ENCODE data around the gene IPO8. TPM values are rescaled to one million over a fixed set of nuclear protein-coding genes. Genes with fewer than 3 reads are reported as not detected.

Gene IPO8
- total RNA-seq = 10 to 100 TPM; 50.8 to 52.2 TPM

DNA sequence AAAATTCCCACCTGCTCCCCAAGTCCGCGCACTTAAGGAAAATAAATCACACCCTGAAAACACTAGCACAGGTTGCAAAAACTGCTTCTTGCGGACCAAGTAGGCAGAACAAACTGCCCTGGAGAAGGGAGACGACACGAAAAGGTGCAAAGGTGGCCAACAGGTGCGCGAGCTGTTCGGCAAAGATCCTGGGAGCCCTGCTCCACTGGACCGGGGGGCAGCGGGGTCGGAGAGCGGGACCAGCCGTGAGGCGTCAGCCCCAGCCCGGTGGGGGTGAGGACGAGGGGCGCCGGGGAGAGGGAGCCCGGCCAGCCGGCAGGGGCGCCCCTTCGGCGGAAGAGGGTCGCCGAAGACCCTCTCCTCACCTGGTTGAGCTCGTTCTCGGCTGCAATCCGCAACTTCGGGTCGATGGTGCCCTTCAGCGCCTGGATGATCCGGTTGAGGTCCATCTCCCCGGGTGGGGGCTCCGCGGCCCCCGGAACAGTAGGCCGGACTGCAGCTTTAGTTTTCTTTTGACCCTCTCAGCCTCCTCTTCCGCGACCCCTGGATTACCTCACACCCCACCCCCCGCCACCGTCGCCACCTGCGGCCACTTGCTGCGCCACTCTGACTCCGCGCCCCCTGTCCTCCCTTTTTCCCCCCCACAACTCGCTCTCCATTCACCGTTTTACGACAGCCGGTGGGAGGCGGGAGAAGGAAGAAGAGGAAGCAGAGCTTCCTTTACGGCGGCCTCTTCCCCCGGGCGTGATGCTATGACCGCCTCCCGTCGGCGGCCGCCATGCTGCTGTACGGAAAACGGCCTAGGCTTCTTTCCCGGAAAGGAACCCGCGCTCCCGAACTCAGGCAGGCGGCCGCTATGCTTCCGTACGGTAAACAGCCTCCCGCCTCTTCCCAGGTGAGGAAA, at the start of gene IPO8:
IPO8 (minus strand) TSS at position 671 of the 904 bp plus-strand sequence; CDS start at position 449, 222 bp downstream.
- ChIA-PET CTCF (interaction anchor here (0.7 to 4.6 kb wide), 13 partner anchors 10 to 1631 kb away, joined by 3 to 19 read pairs (median 4); no protein-coding TSS in a partner anchor), POLR2A (interaction anchor here (0.7 to 2.1 kb wide), 5 partner anchors 10 to 84 kb away, joined by 3 to 21 read pairs (median 5); partner anchors contain the start of gene CAPRIN2)
- H3K27me3 Mint-ChIP-seq (ENCODE audit: low read depth) = peaks cover 11% of the 10 kb centered on the region
- no peaks in the 10 kb centered on the region for H3K9me3 Mint-ChIP-seq (ENCODE audit: insufficient read depth)
- DNase-seq = peak; percentile 87
- H3K4me1 Mint-ChIP-seq (ENCODE audit: low read depth) = peaks cover 31% of the 10 kb centered on the region
- no peaks in the 10 kb centered on the region for H3K36me3 Mint-ChIP-seq (ENCODE audit: low read depth)
- peak; percentile 92 for ATAC-seq
- H3K4me3 Mint-ChIP-seq = peak within 1 kb of the TSS; percentile 92
- H3K27ac Mint-ChIP-seq = peak within 1 kb of the TSS; percentile 91

DNA sequence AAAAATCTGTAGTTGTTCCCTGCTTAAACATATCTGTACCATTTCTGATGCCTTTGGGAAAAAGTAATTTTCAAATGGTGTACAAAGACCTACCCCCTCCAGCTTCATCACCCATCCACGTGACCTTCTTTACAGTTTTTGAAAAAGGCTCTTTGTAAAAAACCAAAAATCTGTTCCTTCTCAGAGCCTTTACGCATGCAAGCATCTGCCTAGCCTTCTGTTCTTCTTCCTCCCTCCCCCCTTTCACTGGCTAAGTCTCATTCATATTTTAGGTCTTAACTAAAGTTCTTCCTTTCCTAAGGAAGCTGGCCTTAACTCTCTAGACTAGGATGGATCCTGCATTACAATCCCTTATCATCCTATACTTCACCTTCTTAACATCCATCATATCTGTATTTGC, 48.7 kb upstream of the IPO8 start:
- H3K4me1 Mint-ChIP-seq (ENCODE audit: low read depth) = no peaks in the 10 kb centered on the region
- no peak overlapping the region for H3K27ac Mint-ChIP-seq
- no peak for ATAC-seq
- DNase-seq = no peak
- H3K36me3 Mint-ChIP-seq (ENCODE audit: low read depth) = peaks cover under 1% of the 10 kb centered on the region
- H3K27me3 Mint-ChIP-seq (ENCODE audit: low read depth) = no peaks in the 10 kb centered on the region
- ChIA-PET CTCF (interaction anchor here (3.0 kb wide), 1 partner anchor 10 kb away, joined by 13 read pairs; the partner anchor contains the start of gene CAPRIN2), POLR2A (no interaction called here)
- no peaks in the 10 kb centered on the region for H3K9me3 Mint-ChIP-seq (ENCODE audit: insufficient read depth)
- H3K4me3 Mint-ChIP-seq = no peak overlapping the region

DNA sequence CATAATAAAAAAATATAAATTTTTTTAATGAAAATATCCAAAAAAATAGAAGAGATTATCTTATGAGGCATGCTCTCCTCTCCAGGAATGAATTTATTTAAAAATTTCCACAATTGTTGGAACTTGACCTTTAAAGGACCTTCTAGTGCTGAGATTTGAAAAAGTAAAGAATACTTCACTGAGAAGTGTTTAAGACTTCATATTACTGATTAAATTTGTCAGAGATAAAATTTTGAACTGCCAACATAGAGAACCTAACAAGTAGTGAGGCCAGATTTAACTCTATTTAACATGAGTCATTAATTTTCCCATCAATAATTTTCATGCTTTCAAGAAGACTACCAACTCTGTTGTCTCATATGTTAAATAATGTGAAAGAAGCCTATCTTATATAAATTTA, 44.6 kb upstream of the IPO8 start:
- Mint-ChIP-seq H3K27ac (no peak overlapping the region), H3K9me3 (ENCODE audit: insufficient read depth) (no peaks in the 10 kb centered on the region), H3K4me3 (no peak overlapping the region), H3K36me3 (ENCODE audit: low read depth) (peaks cover 12% of the 10 kb centered on the region), H3K27me3 (ENCODE audit: low read depth) (no peaks in the 10 kb centered on the region), H3K4me1 (ENCODE audit: low read depth) (no peaks in the 10 kb centered on the region)
- DNase-seq (no peak), ATAC-seq (no peak)
- POLR2A ChIA-PET = no interaction called here
- CTCF ChIA-PET = no interaction called here

DNA sequence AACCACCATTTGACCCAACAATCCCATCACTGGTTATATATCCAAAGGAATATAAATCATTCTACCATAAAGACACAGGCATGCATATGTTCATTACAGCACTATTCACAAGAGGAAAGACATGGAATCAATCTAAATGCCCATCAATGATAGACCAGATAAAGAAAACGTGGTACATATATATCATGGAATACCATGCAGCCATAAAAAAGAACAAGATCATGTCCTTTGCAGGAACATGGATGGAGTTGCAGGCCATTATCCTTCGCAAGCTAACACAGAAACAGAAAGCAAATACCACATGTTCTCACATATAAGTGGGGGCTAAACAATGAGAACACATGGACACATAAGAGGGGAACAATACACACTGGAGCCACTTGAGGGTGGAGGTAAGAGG, 43.4 kb upstream of the IPO8 start:
- H3K4me1 Mint-ChIP-seq (ENCODE audit: low read depth) = no peaks in the 10 kb centered on the region
- ChIA-PET POLR2A (no interaction called here), CTCF (no interaction called here)
- no peak for DNase-seq
- no peaks in the 10 kb centered on the region for H3K27me3 Mint-ChIP-seq (ENCODE audit: low read depth)
- ATAC-seq = no peak
- peaks cover 16% of the 10 kb centered on the region for H3K36me3 Mint-ChIP-seq (ENCODE audit: low read depth)
- no peaks in the 10 kb centered on the region for H3K9me3 Mint-ChIP-seq (ENCODE audit: insufficient read depth)
- H3K4me3 Mint-ChIP-seq = no peak overlapping the region
- H3K27ac Mint-ChIP-seq = no peak overlapping the region

DNA sequence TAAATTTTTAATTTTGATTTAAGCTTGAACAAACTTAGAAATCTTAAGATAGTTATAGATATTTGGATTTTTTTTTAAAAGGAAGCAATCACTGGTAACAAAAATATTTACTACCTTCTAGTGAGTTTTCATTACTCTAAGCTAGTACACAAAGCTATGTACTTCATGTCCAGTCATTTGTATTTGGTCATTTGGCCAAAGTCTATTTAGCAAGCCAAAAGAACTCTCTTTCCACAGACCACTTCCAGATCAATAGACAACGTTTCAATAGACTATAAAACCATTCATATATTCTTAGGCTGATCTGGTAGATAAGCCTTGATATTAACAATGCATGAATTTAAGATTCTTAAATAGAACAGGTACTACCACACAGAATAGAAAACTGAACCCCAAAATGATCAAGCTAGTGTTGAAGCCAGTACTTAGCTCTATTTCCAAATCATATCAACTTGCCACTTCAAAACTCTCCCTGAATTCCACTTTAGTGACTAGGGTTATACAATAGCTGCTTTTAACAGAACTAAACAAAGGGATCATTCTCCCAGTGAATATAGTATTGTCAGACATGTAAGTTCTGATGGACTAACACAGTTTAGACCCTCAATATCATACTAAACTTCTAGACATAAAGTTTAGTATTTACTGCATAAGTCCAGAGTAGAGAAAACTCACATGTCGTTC, 37.4 kb upstream of the IPO8 start:
- H3K4me3 Mint-ChIP-seq = no peak overlapping the region
- CTCF ChIA-PET = interaction anchor here (0.7 to 1.0 kb wide), 3 partner anchors 20 to 1180 kb away, joined by 3 read pairs; no protein-coding TSS in a partner anchor
- no peaks in the 10 kb centered on the region for H3K4me1 Mint-ChIP-seq (ENCODE audit: low read depth)
- no peak for DNase-seq
- no peak for ATAC-seq
- H3K9me3 Mint-ChIP-seq (ENCODE audit: insufficient read depth) = no peaks in the 10 kb centered on the region
- peaks cover 11% of the 10 kb centered on the region for H3K36me3 Mint-ChIP-seq (ENCODE audit: low read depth)
- H3K27me3 Mint-ChIP-seq (ENCODE audit: low read depth) = no peaks in the 10 kb centered on the region
- POLR2A ChIA-PET = no interaction called here
- H3K27ac Mint-ChIP-seq = no peak overlapping the region

DNA sequence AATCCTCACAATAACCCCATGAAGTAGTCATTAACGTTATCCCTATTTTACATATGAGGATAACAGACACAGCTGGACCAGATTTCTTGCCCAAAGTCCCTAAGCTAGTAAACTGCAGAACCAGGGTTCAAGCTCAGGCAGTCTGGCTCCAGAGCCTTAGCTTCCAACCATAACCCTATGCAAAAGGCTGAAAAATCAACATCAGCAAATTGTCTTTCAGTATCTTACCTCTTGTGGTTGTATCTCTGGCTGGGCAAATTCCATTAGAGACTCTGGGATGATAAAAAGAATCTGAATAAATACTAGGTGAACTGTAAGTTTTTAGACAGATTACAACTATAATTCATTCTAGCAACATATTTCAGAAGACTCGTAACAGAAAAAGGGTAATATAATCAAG, 34.3 kb upstream of the IPO8 start:
- no peaks in the 10 kb centered on the region for H3K9me3 Mint-ChIP-seq (ENCODE audit: insufficient read depth)
- CTCF ChIA-PET = interaction anchor here (1.3 kb wide), 1 partner anchor 34 kb away, joined by 3 read pairs; the partner anchor contains the start of gene IPO8
- no peak overlapping the region for H3K4me3 Mint-ChIP-seq

DNA sequence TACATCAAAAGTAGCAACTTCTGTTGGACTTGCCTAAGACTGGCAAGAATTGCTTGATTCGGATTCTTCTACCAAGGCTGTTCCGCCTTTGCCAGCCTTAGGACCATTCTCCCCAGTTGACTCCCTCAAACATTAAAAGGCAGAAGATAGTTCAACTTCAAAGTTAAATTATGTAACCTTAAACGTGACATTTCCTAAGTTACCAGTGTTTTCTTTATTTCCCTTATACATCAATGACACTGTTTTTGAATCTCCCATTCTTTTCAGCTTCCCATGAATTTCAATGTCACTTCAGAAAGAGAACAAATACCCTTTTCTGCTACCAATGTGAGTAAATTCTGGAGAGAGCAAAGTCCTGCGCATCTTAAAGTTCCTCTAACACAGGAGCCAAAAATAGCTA, 33.9 kb upstream of the IPO8 start:
- no peaks in the 10 kb centered on the region for H3K4me1 Mint-ChIP-seq (ENCODE audit: low read depth)
- no peaks in the 10 kb centered on the region for H3K9me3 Mint-ChIP-seq (ENCODE audit: insufficient read depth)
- ATAC-seq (no peak), DNase-seq (no peak)
- no peak overlapping the region for H3K4me3 Mint-ChIP-seq
- H3K36me3 Mint-ChIP-seq (ENCODE audit: low read depth) = peaks cover 7% of the 10 kb centered on the region
- H3K27ac Mint-ChIP-seq = no peak overlapping the region
- ChIA-PET POLR2A (interaction anchor here (0.7 kb wide), 1 partner anchor 1155 kb away, joined by 3 read pairs; no protein-coding TSS in a partner anchor), CTCF (interaction anchor here (1.3 kb wide), 1 partner anchor 34 kb away, joined by 3 read pairs; the partner anchor contains the start of gene IPO8)
- H3K27me3 Mint-ChIP-seq (ENCODE audit: low read depth) = no peaks in the 10 kb centered on the region

More for the DNA sequence above, 34.3 kb upstream of the IPO8 start:
- H3K4me1 Mint-ChIP-seq (ENCODE audit: low read depth) = no peaks in the 10 kb centered on the region
- no peak overlapping the region for H3K27ac Mint-ChIP-seq
- POLR2A ChIA-PET = interaction anchor here (0.7 kb wide), 1 partner anchor 1155 kb away, joined by 3 read pairs; no protein-coding TSS in a partner anchor
- no peaks in the 10 kb centered on the region for H3K27me3 Mint-ChIP-seq (ENCODE audit: low read depth)
- ATAC-seq (no peak), DNase-seq (no peak)
- H3K36me3 Mint-ChIP-seq (ENCODE audit: low read depth) = peaks cover 11% of the 10 kb centered on the region

DNA sequence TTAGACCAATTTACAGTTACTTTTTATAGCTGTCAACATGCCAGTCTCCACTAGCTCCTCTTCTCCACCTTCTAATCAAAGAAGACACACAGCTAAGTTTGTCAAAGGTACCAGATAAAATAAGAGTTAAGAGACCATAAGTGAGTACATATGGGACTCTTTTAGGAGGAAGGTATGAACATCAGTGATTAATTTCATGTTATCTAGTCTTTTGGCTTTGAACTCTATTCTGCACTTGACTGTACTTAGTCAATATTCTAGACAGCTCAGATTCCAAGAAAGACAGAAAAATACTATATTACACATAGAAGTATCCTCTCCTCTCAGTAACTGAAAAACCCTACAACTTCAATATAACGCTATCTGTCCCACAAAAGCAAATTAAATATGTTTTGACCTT, 31.0 kb upstream of the IPO8 start:
- POLR2A ChIA-PET = no interaction called here
- DNase-seq = no peak

DNA sequence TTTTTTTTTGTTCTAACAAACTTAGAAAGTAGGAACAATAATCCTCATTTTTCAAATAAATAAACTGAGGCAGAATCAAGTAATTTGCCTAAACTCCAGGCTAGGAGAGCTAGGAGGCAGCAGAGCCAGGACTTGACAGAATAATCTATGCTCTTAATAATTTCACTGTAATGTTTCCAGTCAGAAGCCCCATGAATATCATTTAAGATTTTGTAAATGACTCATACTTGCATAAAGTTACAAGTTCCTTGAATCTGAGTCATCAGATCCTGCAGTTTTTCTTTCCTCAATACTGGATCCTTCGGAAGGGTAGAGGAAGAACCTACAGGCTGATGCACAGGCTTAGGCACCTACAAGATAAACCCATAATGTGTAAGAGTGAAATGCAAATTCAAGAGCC, 30.1 kb upstream of the IPO8 start:
- peaks cover 7% of the 10 kb centered on the region for H3K36me3 Mint-ChIP-seq (ENCODE audit: low read depth)
- CTCF ChIA-PET = interaction anchor here (1.5 kb wide), 1 partner anchor 81 kb away, joined by 4 read pairs; no protein-coding TSS in a partner anchor
- ATAC-seq = no peak
- POLR2A ChIA-PET = no interaction called here
- H3K4me3 Mint-ChIP-seq = no peak overlapping the region
- H3K9me3 Mint-ChIP-seq (ENCODE audit: insufficient read depth) = no peaks in the 10 kb centered on the region
- no peak for DNase-seq
- H3K27ac Mint-ChIP-seq = no peak overlapping the region
- H3K27me3 Mint-ChIP-seq (ENCODE audit: low read depth) = no peaks in the 10 kb centered on the region
- H3K4me1 Mint-ChIP-seq (ENCODE audit: low read depth) = no peaks in the 10 kb centered on the region

More for the DNA sequence above, 31.0 kb upstream of the IPO8 start:
- no peaks in the 10 kb centered on the region for H3K27me3 Mint-ChIP-seq (ENCODE audit: low read depth)
- no peak for ATAC-seq
- no peaks in the 10 kb centered on the region for H3K9me3 Mint-ChIP-seq (ENCODE audit: insufficient read depth)
- peaks cover 7% of the 10 kb centered on the region for H3K36me3 Mint-ChIP-seq (ENCODE audit: low read depth)
- H3K4me1 Mint-ChIP-seq (ENCODE audit: low read depth) = no peaks in the 10 kb centered on the region
- H3K4me3 Mint-ChIP-seq = no peak overlapping the region
- H3K27ac Mint-ChIP-seq = no peak overlapping the region
- CTCF ChIA-PET = interaction anchor here (1.4 to 1.5 kb wide), 2 partner anchors 8 to 80 kb away, joined by 4 read pairs; no protein-coding TSS in a partner anchor

DNA sequence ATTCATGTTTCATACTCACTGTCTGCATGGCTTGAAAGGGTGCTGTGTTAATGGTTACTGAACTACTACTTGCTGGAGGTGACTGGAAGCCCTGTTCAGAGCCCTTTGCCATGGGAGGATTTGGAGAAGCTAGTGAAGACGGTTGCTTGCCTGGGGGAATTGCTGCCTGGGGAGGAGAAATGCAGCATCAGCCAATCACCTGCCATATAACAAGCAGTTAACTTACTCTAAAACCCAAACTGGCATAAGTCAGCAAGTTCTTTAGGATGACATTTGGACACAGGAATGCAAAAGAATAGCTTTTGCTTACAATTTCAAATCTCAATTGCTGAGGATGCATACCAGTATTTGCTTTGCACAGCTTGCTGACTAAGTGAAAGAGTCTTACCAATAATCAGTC, 23.4 kb upstream of the IPO8 start:
- H3K4me1 Mint-ChIP-seq (ENCODE audit: low read depth) = no peaks in the 10 kb centered on the region
- no peak overlapping the region for H3K27ac Mint-ChIP-seq
- H3K9me3 Mint-ChIP-seq (ENCODE audit: insufficient read depth) = no peaks in the 10 kb centered on the region
- CTCF ChIA-PET = no interaction called here
- H3K36me3 Mint-ChIP-seq (ENCODE audit: low read depth) = peaks cover 2% of the 10 kb centered on the region
- POLR2A ChIA-PET = no interaction called here
- no peak overlapping the region for H3K4me3 Mint-ChIP-seq
- ATAC-seq (no peak), DNase-seq (no peak)
- H3K27me3 Mint-ChIP-seq (ENCODE audit: low read depth) = no peaks in the 10 kb centered on the region

DNA sequence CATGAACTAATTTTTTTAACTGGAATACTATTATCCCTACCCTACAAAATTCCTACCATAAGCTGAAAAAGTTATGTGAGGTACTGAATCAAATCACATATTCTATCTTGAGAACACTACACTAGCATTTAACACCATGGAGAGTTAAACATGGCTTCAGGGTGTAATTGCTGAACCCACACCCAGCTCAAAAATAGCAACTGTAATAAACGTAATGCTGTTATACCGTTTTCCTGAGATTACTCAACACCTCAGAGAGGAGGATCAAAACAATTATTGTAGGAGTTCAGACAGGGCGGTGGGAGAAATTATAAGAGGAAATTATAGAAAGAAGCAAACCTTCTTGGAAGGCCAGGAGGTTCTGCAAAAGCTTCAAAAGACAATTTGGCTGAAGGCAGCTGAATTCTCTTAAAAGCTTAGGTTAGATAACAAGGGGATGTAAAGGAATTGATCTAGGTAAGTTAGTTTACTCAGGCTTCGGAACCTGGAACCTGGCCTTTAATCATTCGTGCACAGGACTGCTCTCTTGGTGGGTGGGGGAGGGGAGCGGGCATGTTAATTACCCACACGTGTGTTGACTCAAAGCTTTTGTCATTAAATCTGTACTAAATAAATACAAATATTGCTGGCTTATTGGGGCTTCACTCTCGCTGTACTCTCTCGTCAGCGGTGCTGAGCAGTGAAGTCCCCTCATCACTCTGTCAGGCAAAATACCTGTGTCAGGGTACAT, 12.1 kb upstream of the IPO8 start:
- no peaks in the 10 kb centered on the region for H3K27me3 Mint-ChIP-seq (ENCODE audit: low read depth)
- no peaks in the 10 kb centered on the region for H3K4me1 Mint-ChIP-seq (ENCODE audit: low read depth)
- peaks cover 7% of the 10 kb centered on the region for H3K36me3 Mint-ChIP-seq (ENCODE audit: low read depth)
- H3K9me3 Mint-ChIP-seq (ENCODE audit: insufficient read depth) = no peaks in the 10 kb centered on the region
- DNase-seq = no peak
- ATAC-seq = no peak
- POLR2A ChIA-PET = interaction anchor here (2.0 kb wide), 1 partner anchor 12 kb away, joined by 5 read pairs; the partner anchor contains the start of gene IPO8
- H3K4me3 Mint-ChIP-seq = no peak overlapping the region
- CTCF ChIA-PET = interaction anchor here (4.6 kb wide), 1 partner anchor 12 kb away, joined by 19 read pairs; the partner anchor contains the start of gene IPO8
- no peak overlapping the region for H3K27ac Mint-ChIP-seq
